NCI-H2081 (cell line): ENCODE results near the gene OGFR.

Source experiments
- DNase-seq, 2 experiments: peaks; one replicate each; lab custom pipeline; 2025; lab: John Stamatoyannopoulos, UW

The OGFR gene

DNA sequence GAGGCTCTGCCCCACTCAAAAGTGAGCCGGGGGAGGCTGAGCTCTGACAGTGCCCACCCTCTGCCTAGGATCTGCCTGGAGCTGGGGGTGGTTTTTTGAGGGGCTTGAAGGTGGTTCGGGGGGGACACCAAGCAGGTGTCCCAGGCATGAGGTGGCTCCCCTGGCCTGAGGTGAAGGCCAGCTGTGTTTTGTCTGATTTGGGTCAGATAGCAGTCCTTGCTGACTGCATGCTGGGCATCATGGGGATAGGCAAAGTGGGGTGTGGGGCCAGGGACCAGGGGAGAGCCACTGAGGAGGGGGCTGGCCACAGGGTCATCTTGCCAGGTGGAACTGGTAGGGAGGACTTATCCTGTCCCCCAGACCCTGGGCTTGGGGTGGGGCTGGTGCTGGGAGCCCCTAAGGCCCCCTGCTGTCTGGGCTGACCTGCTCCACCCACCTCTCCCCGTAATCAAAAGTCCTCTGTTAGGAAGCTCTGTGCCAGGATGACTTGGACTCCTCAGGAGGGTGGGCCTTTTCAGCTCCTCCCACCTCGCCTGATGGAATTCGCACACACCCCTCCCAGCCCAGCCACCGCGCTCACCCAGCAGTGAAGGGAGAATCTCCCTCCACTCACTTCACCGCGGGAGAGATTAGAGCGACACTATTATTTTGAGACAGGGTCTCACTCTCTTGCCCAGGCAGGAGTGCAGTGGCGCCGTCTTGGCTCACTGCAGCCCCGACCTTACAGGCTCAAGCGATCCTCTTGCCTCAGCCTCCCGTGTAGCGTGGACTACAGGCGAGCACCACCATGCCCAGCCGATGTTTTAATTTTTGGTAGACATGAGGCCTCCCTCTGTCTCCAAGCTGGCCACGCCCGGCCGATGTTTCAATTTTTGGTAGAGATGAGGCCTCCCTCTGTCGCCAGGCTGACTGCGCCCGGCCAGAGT is 10.7 kb downstream of the OGFR start:
- no peak for DNase-seq

DNA sequence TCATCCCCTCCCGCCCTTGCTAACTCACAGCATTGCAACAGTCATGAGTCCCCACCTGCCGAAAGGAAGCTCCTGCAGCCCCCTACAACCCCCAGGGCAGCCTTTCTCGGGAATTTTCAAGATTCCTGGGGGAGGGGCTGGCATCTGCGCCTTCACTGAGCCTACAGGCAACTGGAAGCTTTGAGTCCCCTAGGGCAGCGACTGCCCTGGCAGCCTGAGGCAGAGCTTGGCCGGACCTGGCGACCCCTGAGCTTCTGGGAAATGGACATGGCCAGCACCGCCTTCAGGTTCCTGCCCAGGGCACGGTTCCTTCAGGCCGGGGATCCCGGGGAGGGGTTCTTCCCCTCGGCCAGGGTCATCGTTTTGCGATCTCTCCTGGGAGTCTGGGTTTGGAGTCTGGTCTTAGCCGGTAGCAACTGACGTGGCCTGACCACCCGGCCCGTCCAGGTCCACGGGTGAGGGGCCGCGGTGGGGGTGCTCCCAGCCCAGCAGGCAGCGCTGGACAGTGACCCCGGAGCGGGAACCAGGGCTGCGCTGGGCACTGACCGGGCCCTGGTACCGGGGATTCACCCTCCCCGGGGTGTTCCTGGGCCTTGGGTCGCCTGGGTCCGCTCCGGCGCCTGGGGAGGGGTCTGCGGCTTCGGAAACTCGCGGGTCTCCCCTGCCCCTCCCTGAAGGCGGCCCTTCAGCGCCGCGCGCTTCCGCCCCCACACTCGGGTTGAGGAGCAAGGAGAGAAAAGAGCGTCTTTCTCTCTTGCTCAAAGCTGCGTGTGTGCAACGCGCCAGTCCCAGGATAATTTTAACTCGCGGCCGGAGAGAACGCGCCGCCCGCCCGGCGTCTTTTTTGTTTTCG is 11.6 kb downstream of the OGFR start:
- DNase-seq = no peak

DNA sequence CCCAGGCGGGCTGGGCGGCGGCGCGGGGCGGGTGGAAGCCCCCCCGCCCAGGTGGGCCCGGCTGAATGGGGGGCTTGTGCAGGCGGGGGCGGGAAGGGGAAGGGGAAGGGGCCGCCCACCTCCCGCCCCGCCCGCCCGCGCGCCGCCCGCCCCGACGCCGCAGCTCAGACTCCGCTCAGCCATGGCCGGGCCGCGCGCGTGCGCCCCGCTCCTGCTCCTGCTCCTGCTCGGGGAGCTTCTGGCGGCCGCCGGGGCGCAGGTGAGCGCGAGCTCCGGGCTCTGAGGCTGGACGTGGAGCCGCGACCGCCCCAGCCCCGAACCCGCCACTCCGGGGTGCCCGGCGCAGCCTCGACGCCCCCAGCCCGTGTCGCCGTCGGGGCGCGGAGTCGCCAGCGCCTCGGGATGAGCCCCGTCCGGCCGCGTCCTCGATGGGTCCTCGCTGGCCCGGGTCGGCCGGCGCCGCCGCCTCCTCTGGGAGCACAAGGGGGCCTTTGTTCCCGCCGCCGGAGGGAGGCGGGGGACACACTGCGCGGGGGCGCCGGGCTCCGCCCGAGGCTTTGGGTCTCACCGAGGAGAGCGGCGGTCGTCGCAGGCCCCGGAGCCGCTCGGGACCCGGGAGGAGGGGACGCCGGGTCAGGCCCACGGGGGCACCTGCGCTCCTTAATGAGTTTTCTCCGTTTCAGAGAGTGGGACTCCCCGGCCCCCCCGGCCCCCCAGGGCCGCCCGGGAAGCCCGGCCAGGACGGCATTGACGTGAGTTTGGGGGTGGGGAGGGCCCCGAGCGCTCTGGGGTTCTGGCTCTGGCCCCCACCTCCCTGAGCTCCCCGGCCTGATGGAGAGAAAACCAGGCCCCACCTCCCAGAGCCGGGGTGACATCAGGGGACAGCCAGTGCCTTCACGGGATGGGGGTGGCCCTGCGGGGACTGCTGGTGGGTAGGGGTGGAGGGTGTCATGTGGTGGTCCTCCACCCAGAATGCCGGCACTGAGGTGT is 12.5 kb downstream of the OGFR start, which contains the start of gene COL9A3:
Gene COL9A3, plus strand, starts transcription at position 167 of the 990 bp plus-strand sequence. Its CDS starts 15 bp downstream, at position 182.
- no peak for DNase-seq

GRCh38 chr20:62817975-62818591 is 13.4 kb downstream of the OGFR start:
- DNase-seq = no peak

DNA sequence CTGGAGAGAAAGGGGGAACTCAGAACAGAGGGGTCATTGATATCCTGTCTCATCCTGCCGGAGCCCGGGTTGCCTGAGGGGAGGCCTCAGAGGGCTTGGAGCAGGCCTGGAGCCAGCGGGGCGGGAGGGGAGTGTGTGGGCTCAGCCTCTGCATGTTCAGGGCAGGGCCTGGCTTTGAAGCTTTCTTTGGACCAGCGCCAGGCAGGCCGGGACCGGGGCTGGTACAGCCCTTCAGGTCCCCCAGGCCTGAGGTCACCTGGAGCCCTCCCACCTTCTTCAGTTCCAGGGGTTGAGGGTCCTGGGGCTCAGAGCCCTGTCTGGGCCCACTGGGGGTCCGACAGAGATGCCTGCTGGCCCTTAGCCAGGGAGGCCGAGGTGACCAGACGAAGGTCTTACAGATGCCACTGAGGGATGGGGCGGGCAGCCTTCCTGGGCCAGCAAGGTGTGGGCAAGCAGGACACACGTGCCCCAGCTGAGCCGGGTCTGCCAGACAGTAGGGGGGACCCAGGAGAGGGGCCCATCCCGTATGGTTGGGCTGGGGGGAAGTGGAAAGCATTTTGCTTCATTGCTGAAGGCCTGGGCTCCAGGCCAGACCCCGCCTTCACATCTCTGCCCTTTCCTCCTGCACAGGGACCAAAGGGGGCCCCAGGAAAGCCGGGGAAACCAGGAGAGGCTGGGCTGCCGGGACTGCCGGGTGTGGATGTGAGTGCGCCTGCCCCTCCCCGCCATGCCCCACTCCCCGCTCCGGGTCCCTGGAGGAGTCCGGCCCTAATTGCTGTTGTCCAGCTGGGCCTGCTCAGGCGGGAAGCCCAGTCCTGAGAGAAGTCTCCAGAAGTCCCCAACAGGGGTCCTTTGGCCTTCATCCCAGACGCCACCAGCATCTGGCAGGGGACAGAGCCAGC is 14.2 kb downstream of the OGFR start:
- peak in 1 of 2 experiments; percentile 44 for DNase-seq

DNA sequence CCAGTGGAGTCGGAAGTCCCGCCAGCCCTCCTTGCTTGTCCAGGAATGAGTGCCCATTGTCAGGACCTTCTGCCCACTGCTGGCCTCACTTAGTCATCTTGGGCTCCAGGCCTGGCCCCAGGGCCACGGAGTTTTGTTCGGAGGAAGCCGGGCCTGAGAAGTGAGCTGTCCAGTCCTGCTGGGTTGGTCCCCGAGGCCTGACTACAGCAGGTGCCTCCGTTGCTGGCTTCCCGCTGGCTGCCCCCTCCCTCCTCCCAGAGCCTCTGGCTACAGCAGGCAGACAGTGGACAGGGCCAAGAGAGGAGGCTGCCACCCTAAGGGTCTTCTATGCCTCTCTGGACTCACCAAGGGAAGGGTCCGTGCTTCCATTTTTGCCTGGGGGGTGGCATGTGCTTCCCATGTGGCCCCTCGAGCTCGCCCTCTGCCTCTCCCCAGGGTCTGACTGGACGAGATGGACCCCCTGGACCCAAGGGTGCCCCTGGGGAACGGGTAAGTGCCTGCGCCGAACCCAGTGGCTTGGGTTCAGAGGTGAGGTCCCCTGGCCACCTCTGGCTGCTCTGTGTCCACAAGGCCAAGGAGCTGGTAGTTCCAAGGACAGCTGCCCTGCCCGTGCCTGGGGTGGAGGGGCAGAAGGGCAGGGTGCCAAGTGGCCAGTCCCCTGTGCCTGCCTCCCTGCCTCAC is 15.0 kb downstream of the OGFR start:
- DNase-seq = no peak

- no peak for DNase-seq
These were observed 15.8 kb downstream of the OGFR start for GRCh38 chr20:62820208-62820961.

GRCh38 chr20:62820962-62821725 is 16.5 kb downstream of the OGFR start:
- DNase-seq = no peak

GRCh38 chr20:62821726-62822210 is 17.1 kb downstream of the OGFR start:
- no peak for DNase-seq

DNA sequence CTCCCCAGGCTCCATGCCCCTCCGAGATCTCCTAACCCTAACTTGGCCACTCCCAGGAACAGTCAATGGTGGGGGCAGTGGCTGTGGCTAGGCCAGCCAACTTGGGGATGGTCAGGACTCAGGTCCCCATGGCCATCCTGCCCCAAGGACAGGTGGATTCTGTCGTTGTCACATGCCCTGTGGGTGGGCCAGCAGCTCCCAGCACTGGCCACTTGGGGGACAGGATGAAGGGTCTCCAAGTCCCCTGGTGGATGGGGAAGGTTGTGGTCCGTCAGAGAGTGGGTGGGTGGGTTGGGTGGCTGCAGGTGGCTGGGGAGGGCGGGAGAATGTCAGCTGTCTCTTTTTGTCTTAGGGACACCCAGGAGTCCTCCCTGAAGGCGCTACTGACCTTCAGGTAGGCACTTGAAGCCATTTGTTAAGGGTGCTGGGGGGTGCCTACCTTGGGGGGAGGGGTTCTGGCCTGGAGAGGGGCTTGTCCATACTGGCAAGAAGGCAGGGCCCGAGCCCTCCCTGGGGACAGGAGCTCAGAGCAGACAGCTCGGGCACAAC is 17.7 kb downstream of the OGFR start:
- no peak for DNase-seq

GRCh38 chr20:62822788-62823651 is 18.4 kb downstream of the OGFR start:
- DNase-seq = peak in 1 of 2 experiments; percentile 25

DNA sequence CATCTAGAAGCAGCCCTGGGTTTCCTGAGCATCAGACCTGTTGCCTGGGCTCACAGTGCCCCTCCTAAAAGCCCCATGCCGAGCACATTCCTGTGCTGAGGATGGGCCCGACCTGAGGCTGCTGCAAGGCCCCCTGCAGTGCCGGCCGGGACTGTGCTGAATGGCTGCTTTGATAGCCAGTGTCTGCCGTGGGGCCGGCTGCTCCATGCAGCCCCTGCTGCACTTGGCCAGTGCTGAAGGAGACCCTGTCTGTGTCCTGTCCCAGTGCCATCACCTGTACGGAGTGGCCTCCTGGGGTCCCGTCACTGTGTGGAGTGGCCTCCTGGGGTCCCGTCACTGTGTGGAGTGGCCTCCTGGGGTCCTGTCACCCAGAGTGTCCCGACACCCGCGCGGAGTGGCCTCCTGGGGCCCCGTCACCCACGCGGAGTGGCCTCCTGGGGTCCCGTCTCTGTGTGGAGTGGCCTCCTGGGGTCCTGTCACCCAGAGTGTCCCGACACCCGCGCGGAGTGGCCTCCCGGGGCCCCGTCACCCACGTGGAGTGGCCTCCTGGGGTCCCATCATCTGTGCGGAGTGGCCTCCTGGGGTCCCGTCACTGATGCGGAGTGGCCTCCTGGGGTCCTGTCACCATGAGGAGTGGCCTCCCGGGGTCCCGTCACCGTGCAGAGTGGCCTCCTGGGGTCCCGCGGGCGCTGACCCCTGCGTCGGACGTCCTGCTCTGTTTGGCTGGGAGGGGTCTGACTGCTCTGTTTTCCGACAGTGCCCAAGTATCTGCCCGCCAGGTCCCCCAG is 19.2 kb downstream of the OGFR start:
- DNase-seq = no peak

DNA sequence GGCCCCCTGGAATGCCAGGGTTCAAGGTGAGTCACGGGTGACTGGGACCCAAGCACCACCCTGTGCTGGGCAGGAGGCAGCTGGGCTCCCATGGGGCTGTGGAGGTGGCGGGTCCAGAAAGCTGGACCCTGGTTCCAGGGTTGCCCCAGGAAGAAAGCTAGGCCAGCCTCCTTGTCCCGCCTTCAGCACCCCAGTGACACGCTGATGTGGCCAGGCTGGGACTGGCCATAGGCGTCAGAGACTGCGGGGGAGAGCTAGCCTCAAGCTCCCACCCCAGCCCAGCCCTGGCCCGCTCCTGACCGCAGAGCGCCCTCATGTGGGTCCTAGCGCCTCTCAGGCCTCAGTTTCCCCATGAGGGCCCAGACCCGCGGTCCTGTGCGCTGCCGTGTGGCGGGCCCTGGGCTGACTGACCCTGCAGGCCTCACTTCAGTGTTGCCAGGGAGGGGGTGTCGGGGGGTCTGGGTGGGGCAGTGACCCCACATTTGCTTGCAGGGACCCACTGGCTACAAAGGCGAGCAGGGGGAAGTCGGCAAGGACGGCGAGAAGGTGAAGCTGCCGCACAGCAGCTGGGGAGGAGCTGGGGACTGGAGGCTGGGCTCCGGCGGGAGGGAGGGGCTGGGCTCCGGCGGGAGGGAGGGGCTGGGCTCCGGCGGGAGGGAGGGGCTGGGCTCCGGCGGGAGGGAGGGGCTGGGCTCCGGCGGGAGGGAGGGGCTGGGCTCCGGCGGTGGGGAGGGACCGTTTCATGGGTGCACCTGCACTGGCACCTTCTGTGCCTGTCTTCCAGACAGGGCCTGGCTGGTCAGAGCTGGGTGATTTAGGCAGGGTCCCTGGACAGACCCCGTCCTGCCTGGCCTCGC is 20.1 kb downstream of the OGFR start:
- peak; percentile 58 to 63 for DNase-seq

DNA sequence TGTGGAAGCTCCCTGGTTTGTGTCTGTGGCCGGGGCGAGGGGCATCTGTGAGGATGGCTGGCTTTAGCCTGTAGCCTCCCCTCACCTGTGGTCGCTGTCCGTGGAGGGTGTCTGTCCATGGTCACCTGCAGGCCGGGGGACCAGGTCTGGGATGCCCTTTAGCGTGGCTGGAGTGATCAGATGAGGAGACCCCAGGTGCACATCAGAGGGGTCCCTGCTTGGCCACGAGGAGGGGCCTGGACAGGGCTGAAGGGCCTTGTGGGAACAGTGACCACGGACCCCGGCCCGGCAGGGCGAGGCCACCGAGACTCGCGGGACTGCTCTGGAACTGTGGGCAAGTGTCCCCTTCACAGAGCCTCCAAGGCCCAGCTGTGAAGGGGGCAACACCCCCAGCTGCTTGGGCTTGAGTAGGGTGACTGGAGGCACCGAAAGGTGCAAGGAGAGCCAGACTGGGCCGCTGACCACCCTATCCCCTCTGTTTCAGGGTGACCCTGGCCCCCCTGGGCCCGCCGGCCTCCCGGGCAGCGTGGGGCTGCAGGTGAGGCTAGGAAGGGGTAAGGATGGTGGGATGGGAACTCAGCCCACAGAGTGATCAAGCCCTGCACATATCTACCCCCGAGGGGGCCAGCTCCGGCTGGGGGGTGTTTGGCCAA is 20.8 kb downstream of the OGFR start:
- DNase-seq = no peak
